GM19468 (cell line): ENCODE measurements around the gene FAM168A.

Experiments used
- ATAC-seq: cut with Tn5 transposase; IDR thresholded peaks from one replicate; pipeline ENCODE4 v1.9.1; 2021; ENCODE audit warnings: mild to moderate bottlenecking, moderate library complexity, moderate number of reproducible peaks; ENCODE audit not compliant: unreplicated experiment; ENCODE audit errors: extremely low read depth

FAM168A gene

DNA sequence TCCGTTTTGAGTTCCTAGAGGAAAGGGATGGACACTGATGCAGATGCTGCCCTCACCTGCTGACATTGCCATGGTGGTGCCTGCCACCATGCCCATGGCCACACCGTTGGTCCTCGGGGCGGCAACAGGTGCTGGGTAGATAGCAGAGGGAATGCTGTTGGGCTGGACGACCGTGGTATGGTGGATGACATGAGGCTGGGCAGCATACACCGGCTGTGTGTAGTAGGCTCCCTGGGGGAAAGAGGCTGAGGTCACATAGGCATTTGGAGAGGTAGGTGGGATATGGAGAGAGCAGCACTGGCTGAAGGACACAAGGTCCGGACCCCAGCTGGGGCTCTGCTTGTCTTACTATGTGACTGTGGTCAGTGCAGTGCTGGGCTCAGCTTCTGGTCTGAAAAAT is 188.5 kb downstream of the FAM168A start:
- no peak for ATAC-seq

GRCh38 chr11:73406619-73407018 is 191.3 kb downstream of the FAM168A start:
- no peak for ATAC-seq

GRCh38 chr11:73406131-73406530 is 191.8 kb downstream of the FAM168A start:
- no peak for ATAC-seq

DNA sequence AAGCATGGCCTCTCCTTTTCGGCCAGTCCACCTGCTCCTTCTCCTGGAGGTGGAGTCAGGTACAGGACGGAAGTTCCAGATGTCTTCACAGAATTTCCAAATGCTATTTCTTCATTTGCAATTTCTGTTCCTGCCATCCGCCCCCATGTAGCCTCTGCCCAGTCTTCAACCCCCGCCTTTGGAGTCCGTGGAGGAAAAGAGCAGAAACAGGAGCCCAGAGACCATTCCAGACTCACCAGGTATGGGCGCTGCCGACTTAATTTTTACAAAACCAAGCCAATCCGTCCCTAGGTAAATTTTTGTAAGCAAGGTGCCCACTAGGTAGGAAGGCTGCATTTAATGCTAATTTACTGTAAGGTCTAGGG is 192.8 kb downstream of the FAM168A start:
- ATAC-seq = no peak

- ATAC-seq = no peak
These were observed 193.3 kb downstream of the FAM168A start for GRCh38 chr11:73404506-73405145.

- ATAC-seq = no peak
These were observed 193.9 kb downstream of the FAM168A start for GRCh38 chr11:73404048-73404447.

GRCh38 chr11:73403541-73403940 is 194.4 kb downstream of the FAM168A start:
- ATAC-seq = no peak

DNA sequence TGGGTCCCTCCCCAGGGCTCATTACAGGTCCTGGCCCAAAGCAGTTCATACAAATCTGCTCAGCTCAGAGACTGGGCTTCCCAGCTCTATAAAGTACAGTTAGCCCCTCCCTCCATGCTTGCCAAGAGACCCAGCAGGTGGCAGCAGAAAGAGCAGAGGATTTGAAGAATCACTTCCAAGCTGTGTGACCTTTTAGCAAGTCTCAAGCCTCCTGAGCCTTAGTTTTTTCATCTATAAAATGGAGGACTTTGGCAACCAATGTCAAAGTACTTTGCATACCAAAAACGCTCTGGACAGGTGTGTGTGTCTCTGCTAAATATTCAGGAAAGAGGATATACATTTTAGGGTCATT is 195.1 kb downstream of the FAM168A start:
- ATAC-seq = no peak

- ATAC-seq = no peak
These were observed 195.7 kb downstream of the FAM168A start for GRCh38 chr11:73401924-73402833.

GRCh38 chr11:73401217-73401923 is 196.5 kb downstream of the FAM168A start:
- no peak for ATAC-seq

- ATAC-seq = no peak
These were observed 197.6 kb downstream of the FAM168A start for GRCh38 chr11:73400293-73400692.

- no peak for ATAC-seq
These were observed 198.3 kb downstream of the FAM168A start for GRCh38 chr11:73399636-73400035.

- ATAC-seq = no peak
These were observed 198.7 kb downstream of the FAM168A start for GRCh38 chr11:73399159-73399590.

DNA sequence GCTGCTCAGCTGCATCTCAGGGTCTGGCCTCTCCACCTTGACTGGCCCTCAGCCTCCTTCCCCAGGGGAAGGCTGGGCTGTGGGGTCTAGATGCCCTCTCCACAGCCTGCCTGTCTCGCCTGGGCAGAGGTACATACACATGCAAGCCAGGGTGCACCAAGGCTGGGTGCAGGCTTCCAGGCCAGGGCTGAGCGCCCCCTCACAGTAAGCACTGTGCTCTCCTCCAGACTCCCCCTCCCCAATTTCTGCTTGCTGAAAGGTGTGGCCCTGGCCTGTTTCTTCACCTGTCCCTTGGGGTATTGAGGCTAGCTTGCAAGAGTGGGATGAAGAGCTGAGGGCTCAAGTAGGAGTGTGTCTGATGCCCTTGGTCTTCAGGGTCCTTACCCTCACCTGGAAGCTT is 199.2 kb downstream of the FAM168A start:
- ATAC-seq = no peak

DNA sequence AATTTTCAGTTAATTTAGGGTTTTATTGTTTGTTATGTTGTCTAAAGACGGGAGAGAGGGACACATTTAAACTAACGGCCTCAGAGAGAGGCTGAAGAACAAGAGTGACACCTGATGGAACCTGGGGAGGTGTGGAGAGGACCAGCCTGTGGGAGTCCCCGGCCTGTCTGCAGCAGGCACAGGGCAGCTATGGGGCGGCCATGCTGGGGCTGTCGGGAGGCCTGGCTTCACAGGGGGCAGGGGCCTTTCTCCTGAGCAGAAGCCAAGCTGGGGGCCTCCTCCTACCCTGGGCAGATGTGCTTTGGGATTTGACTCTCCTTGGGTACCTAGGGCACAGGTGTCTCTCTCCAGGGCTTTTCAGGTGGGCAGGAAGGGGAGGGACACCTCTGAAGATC is 199.8 kb downstream of the FAM168A start:
- no peak for ATAC-seq

DNA sequence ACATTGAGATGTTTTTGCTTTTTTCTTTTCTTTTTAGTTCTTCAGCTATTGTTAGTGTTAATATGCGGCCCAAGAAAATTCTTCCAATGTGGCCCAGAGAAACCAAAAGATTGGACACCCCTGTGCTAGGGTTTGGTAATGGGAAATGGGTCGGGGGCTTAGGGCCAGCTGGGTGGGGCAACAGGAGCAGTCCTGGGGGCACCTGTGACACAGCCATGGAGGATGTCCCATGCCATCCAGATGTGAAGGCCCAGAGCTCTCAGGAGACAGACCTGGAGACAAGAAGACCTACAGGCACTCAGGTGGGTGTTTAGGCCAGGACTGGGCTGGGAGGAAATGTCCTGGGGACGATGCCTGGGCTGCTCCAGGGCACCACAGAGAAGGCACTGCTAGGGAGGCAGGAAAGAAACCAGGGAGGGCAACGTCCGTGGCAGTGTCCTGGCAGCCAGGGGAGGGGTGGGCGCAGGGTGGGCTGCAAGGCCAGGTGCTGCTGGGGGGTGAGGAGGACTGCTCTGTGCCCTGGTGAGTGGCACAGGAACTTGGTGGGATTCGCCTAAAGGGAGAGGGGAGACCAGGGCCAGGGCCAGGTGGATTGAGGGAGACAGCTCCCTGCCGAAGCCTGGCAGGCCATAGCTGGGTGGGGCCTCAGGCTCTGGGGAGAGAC is 200.3 kb downstream of the FAM168A start:
- ATAC-seq = no peak

- ATAC-seq = no peak
These were observed 200.9 kb downstream of the FAM168A start for GRCh38 chr11:73396985-73397384.

DNA sequence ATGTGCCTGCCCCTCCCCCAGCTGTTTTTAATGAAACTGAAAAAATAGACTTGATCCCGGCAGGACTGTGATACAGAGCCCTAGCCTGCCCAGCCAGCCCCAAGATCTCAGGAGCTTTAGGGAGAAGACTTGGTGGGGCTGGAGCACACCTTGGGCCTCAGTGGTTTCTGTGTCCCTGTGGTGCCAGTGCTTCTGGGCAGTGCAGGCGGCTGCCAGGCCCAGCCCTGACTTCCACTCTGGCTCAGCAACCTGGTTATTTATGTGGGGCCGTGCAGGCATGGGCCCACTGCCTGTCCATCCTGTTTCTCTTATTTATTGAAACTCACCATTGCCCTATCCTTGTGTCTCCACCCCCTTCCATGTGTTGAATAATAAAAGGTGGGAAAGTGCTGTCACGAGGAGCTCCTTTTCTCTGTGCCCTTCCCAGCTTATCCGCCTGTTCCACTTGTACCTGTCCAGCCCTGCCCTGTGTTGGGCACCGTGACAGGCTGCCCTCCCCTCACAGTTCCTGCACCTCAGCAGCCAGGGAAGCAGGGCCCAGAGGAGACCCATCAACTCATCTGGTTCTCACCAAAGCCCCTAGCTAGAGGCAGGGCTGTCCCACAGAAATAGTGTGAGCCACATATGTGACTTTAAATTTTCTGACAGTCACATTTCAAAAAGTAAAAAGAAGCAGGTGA is 201.5 kb downstream of the FAM168A start:
- ATAC-seq = no peak

DNA sequence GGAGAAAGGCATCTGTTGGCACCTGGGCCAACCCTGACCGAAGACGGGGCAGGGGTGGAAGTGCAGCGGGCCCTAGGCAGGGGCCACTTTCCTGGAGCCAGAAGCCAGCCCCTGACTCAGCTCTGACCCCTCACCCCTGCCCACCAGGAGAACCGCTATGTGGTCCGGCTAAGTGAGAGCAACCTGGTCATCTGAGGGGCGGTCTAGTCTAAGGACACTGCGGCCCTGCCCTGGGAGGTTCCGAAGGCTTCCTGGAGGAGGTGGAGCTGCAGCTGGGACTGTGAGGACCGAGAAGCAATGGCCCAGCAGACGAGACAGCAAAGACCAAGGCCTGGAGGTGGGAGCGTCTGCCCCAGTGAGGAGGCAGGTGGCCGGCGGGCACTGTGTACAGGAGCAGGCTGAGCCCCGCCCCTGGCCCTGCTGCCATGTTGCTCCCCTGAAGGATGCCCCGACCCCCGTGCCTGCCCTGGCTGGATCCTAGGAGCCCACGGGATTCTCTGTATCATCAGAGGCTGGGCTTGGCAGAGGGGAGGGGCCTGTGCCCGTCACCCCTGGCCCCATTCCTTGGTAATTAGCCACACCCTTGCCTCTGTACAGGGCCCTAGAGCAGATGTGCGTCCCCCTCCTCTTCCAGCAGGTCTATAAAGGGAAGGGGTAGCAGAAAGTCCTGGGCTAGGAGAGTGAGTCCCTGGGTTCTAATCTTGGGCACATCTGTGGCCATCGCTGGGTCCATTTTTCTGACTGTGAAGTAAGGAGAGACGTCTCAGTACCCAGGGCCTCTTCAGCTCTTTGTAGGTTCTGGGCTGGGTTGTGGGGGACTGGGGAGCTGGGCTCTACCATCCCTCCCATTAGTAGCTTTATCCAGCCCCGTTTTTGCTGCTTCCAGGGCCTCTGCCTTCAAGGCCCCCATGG is 202.4 kb downstream of the FAM168A start:
- no peak for ATAC-seq
